AG10803 (cell line): ENCODE results near the gene ST6GALNAC3.

ENCODE experiments used
- DNase-seq: peaks from one replicate; pipeline ENCODE4 v3.0.0; 2010; ENCODE audit warnings: low read depth
- H3K4me3 ChIP-seq: 2 replicates; pipeline ENCODE4 v1.5.1; 2011; ENCODE audit warnings: mild to moderate bottlenecking, low read length, control low read depth
- CTCF ChIP-seq: conservative IDR thresholded peaks from 2 replicates; pipeline ENCODE4 v1.5.1; 2011; ENCODE audit warnings: mild to moderate bottlenecking, low read length, control low read depth, inconsistent platforms

ST6GALNAC3 gene

GRCh38 chr1:76542359-76542758, 467.8 kb downstream of the ST6GALNAC3 start:
- DNase-seq, result no peak

GRCh38 chr1:76543495-76543894, 468.9 kb downstream of the ST6GALNAC3 start:
- no peak overlapping the region for H3K4me3 ChIP-seq
- TF ChIP-seq CTCF, result no peak
- DNase-seq, result no peak

More at GRCh38 chr1:76542359-76542758, 467.8 kb downstream of the ST6GALNAC3 start:
- no peak for TF ChIP-seq CTCF
- H3K4me3 ChIP-seq, result no peak overlapping the region

GRCh38 chr1:76546354-76546933, 471.9 kb downstream of the ST6GALNAC3 start:
- no peak overlapping the region for H3K4me3 ChIP-seq
- no peak for DNase-seq
- no peak for TF ChIP-seq CTCF

- DNase-seq, result no peak
- no peak overlapping the region for H3K4me3 ChIP-seq
- no peak for TF ChIP-seq CTCF
Measured at GRCh38 chr1:76547916-76548315, 473.4 kb downstream of the ST6GALNAC3 start.

- H3K4me3 ChIP-seq, result no peak overlapping the region
- no peak for DNase-seq
- no peak for TF ChIP-seq CTCF
Measured at GRCh38 chr1:76548513-76549100, 474.1 kb downstream of the ST6GALNAC3 start.

- H3K4me3 ChIP-seq, result no peak overlapping the region
- no peak for TF ChIP-seq CTCF
- no peak for DNase-seq
Measured at GRCh38 chr1:76554283-76554682, 479.7 kb downstream of the ST6GALNAC3 start.

- DNase-seq, result no peak
- no peak overlapping the region for H3K4me3 ChIP-seq
- TF ChIP-seq CTCF, result no peak
Measured at GRCh38 chr1:76562292-76562691, 487.7 kb downstream of the ST6GALNAC3 start.
